Neutrophil (primary cell): ENCODE results near the gene RAB3GAP1.

ENCODE experiments used
- H3K27ac ChIP-seq: fragments of 200-600 bp; sonication (generic); 2 replicates; pipeline ENCODE4 v1.5.1; 2016; ENCODE audit warnings: mild to moderate bottlenecking, moderate library complexity
- H3K27me3 ChIP-seq: fragments of 200-600 bp; sonication (generic); 2 replicates; pipeline ENCODE4 v1.6.0; 2016; ENCODE audit warnings: mild to moderate bottlenecking
- H3K36me3 ChIP-seq: fragments of 200-600 bp; sonication (generic); 2 replicates; pipeline ENCODE4 v1.5.1; 2017
- H3K4me1 ChIP-seq, 2 experiments: fragments of 200-600 bp in 1 of 2; sonication (generic) in 1 of 2; 1 replicate in 1 of 2; 2 replicates in 1 of 2; pipeline versions ENCODE4 v1.5.1 to v1.6.1; 2013 to 2016; ENCODE audit warnings: low read depth in 1 of 2, low read length in 1 of 2, mild to moderate bottlenecking in 1 of 2, moderate library complexity in 1 of 2; ENCODE audit not compliant: control insufficient read depth in 1 of 2, insufficient read depth in 1 of 2
- H3K4me3 ChIP-seq, 2 experiments: fragments of 200-600 bp in 1 of 2; sonication (generic) in 1 of 2; 1 replicate in 1 of 2; 2 replicates in 1 of 2; pipeline ENCODE4 v1.5.1; 2013 to 2016; ENCODE audit warnings: low read depth in 1 of 2, low read length in 1 of 2, mild to moderate bottlenecking in 1 of 2, moderate library complexity in 1 of 2
- H3K9me3 ChIP-seq: fragments of 200-600 bp; sonication (generic); 2 replicates; pipeline ENCODE4 v1.5.1; 2016
- TF ChIP-seq, protein P1 (sequence below): fragments of 200-600 bp; sonication (generic); IDR thresholded peaks from 2 replicates; pipeline ENCODE4 v1.5.1; 2016; ENCODE audit warnings: antibody characterized with exemption

The RAB3GAP1 gene

DNA sequence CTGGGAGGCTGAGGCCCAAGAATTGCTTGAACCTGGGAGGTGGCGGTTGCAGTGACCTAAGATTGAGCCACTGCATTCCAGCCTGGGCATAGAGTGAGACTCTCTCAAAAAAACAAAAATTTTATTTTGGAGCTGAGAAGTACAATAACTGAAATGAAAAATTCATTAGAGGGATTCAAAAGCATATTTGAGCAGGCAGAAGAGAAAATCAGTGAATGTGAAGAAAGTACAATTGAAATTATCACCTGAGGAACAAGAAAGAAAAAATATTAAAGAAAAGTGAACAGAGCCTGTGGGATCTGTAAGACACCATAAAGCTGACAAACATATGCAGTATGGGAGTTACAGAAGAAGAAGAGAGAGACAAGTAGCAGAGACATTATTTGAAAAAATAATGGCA lies 137.1 kb downstream of the RAB3GAP1 start:
- no peaks in the 10 kb centered on the region for H3K9me3 ChIP-seq
- H3K4me1 ChIP-seq: no peaks in the 10 kb centered on the region
- H3K27ac ChIP-seq: no peak overlapping the region
- TF ChIP-seq, protein P1, sequence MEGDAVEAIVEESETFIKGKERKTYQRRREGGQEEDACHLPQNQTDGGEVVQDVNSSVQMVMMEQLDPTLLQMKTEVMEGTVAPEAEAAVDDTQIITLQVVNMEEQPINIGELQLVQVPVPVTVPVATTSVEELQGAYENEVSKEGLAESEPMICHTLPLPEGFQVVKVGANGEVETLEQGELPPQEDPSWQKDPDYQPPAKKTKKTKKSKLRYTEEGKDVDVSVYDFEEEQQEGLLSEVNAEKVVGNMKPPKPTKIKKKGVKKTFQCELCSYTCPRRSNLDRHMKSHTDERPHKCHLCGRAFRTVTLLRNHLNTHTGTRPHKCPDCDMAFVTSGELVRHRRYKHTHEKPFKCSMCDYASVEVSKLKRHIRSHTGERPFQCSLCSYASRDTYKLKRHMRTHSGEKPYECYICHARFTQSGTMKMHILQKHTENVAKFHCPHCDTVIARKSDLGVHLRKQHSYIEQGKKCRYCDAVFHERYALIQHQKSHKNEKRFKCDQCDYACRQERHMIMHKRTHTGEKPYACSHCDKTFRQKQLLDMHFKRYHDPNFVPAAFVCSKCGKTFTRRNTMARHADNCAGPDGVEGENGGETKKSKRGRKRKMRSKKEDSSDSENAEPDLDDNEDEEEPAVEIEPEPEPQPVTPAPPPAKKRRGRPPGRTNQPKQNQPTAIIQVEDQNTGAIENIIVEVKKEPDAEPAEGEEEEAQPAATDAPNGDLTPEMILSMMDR: no peak
- no peaks in the 10 kb centered on the region for H3K36me3 ChIP-seq
- no peaks in the 10 kb centered on the region for H3K27me3 ChIP-seq
- H3K4me3 ChIP-seq: no peak overlapping the region

GRCh38 chr2:135190799-135191198 lies 138.7 kb downstream of the RAB3GAP1 start:
- Histone ChIP-seq H3K36me3 (no peaks in the 10 kb centered on the region), H3K27ac (no peak overlapping the region), H3K4me1 (peaks cover 11 to 12% of the 10 kb centered on the region in 2 experiments), H3K27me3 (no peaks in the 10 kb centered on the region), H3K9me3 (no peaks in the 10 kb centered on the region), H3K4me3 (no peak overlapping the region)
- TF ChIP-seq, protein P1: no peak

GRCh38 chr2:135198481-135198880 lies 146.4 kb downstream of the RAB3GAP1 start:
- Histone ChIP-seq H3K36me3 (no peaks in the 10 kb centered on the region), H3K4me3 (no peak overlapping the region), H3K4me1 (peaks cover 12 to 13% of the 10 kb centered on the region in 2 experiments), H3K9me3 (no peaks in the 10 kb centered on the region), H3K27me3 (no peaks in the 10 kb centered on the region), H3K27ac (no peak overlapping the region)
- TF ChIP-seq, protein P1: no peak

DNA sequence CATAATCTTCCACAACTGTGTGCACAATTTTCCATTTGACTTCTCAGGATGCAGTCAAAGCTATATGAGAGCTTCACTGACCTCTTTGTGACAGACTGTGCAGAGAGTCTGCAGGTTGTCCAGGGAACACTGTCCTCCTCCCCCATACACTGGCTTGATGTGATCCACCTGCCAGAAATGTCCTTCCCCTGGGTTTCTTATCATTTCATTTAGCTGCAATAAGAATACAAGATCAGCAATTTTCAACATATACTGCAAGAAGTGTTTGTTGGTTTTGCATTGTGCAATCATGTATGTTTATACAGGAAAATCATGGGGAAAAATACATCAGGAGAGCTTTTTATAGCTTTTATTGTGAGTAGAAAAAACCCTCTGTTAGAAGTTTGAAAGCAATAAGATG lies 150.7 kb downstream of the RAB3GAP1 start:
- Histone ChIP-seq H3K36me3 (no peaks in the 10 kb centered on the region), H3K27me3 (no peaks in the 10 kb centered on the region), H3K9me3 (no peaks in the 10 kb centered on the region), H3K4me3 (no peak overlapping the region), H3K4me1 (no peaks in the 10 kb centered on the region), H3K27ac (no peak overlapping the region)
- TF ChIP-seq, protein P1: no peak

DNA sequence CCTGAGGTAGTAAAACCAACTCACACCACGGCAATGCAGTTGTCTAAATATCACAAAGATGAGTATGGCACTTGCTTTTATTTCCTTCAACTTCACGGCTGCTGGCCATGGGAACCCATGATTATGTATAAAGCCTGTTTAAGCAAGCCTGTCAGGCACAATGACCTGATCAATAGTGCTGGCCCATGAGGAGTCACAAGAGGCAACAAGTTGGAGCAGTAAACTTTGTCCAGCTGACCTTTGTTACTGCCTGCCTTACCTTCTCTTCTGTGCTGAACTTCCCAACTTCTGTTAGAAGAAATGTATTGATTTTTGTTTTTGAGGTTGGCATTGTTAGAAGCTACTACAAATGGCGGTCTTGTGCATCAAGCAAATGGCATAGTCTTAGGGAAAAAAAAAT lies 151.9 kb downstream of the RAB3GAP1 start:
- Histone ChIP-seq H3K27ac (no peak overlapping the region), H3K9me3 (no peaks in the 10 kb centered on the region), H3K36me3 (no peaks in the 10 kb centered on the region), H3K4me3 (no peak overlapping the region), H3K4me1 (no peaks in the 10 kb centered on the region), H3K27me3 (no peaks in the 10 kb centered on the region)
- TF ChIP-seq, protein P1: no peak

DNA sequence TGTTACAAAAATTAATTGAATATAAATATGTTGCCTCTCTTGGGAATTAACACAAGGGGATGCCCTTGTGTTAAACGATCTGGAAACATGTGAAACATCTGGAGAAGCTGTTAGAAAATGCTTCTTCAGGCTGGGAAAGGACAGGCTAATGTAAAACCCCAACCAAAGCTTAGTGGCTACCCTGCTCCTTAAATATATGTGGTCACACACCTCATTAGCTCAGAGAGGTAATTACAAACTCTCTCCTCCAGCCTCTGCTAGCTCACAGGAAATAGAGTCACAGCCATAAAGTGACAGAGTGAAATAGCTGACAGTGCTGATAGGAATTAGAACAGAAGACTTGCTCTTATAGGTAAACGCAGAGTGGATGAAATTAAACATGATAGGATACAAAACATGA lies 155.9 kb downstream of the RAB3GAP1 start:
- Histone ChIP-seq H3K36me3 (no peaks in the 10 kb centered on the region), H3K4me3 (no peak overlapping the region), H3K27me3 (no peaks in the 10 kb centered on the region), H3K27ac (no peak overlapping the region), H3K9me3 (no peaks in the 10 kb centered on the region), H3K4me1 (no peaks in the 10 kb centered on the region)
- TF ChIP-seq, protein P1: no peak
